Tibial artery (tissue), 4 donors: ENCODE results near the gene SLC11A2.
A peak's percentile ranks its signal among the peaks of the same experiment; 100 is the strongest.

Experiments
- DNase-seq, 2 donors: peaks; one replicate each; pipeline ENCODE4 v3.0.0-alpha.2; 2019
- H3K27ac ChIP-seq, 2 donors: fragments of 200-600 bp; sonication (generic) in 1 of 2; 1 replicate in 1 of 2; 2 replicates in 1 of 2; pipeline ENCODE4 v1.5.1; 2018 to 2019; ENCODE audit warnings: mild to moderate bottlenecking in 1 of 2
- H3K27me3 ChIP-seq, 2 donors: fragments of 200-600 bp; sonication (generic) in 1 of 2; one replicate each; pipeline versions ENCODE4 v1.5.1 to v1.6.0; 2016 to 2019
- H3K36me3 ChIP-seq, 3 donors: fragments of 200-600 bp; sonication (generic) in 2 of 3; one replicate each; pipeline ENCODE4 v1.5.1; 2016 to 2019; ENCODE audit warnings: mild to moderate bottlenecking in 2 of 3
- H3K4me1 ChIP-seq, 4 donors: fragments of 200-600 bp; sonication (generic) in 2 of 4; 1 replicate in 3 of 4; 2 replicates in 1 of 4; pipeline ENCODE4 v1.5.1; 2016 to 2019
- H3K4me3 ChIP-seq, 2 donors: fragments of 200-600 bp; sonication (generic) in 1 of 2; 1 replicate in 1 of 2; 2 replicates in 1 of 2; pipeline ENCODE4 v1.5.1; 2018 to 2019; ENCODE audit warnings: mild to moderate bottlenecking in 2 of 2
- H3K9me3 ChIP-seq, 3 donors: fragments of 200-600 bp; sonication (generic) in 1 of 3; one replicate each; pipeline ENCODE4 v1.5.1; 2016 to 2019
- CTCF ChIP-seq, 2 experiments: fragments of 200-600 bp in 1 of 2; fragments of 450-650 bp in 1 of 2; IDR thresholded peaks; one replicate each; pipeline ENCODE4 v1.5.1; 2017 to 2019; ENCODE audit warnings: antibody characterized with exemption in 2 of 2, mild to moderate bottlenecking in 1 of 2, moderate library complexity in 1 of 2
- intact Hi-C: fragments of 100-400 bp; cut with DNase I; formaldehyde crosslinking; loops from one replicate; pipeline ENCODE4 v1.15.0; 2023; ENCODE audit warnings: low total_unique reads

SLC11A2 gene

GRCh38 chr12:51055060-51055459, 28.9 kb upstream of the SLC11A2 start:
- no peak for DNase-seq

DNA sequence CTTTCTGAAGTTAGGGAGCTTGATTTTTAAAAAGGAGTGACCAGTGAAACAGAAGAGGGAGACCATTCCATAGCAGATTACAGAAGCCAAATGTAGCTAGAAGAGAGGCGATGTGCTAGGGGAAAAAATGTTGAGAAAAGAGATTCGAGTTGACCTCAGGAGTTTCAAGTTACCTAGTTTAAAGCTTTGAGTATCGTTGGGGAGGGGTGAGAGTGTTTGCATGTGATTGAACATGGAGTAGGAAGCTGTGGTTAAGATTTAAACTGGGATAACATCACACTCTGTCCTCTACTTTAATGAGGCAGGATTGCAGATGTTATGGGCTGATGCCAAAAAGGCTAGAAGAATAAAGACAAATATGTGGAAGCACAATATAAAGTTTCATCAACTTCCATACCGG, 25.6 kb upstream of the SLC11A2 start:
- Histone ChIP-seq H3K27ac (no peak overlapping the region), H3K27me3 (no peaks in the 10 kb centered on the region), H3K4me3 (no peak overlapping the region), H3K4me1 (peaks cover 0 to 24% (median 21%) of the 10 kb centered on the region in 4 donors), H3K36me3 (peaks cover 29 to 56% (median 45%) of the 10 kb centered on the region in 3 donors), H3K9me3 (no peaks in the 10 kb centered on the region)
- intact Hi-C loops: no loop called here
- DNase-seq: no peak
- TF ChIP-seq CTCF (IDR thresholded peaks at IDR 0.05): no peak

More at GRCh38 chr12:51055060-51055459, 28.9 kb upstream of the SLC11A2 start:
- no peak overlapping the region for H3K27ac ChIP-seq
- H3K36me3 ChIP-seq: peaks cover 55 to 89% (median 78%) of the 10 kb centered on the region in 3 donors
- no peaks in the 10 kb centered on the region for H3K9me3 ChIP-seq
- peaks cover 0 to 1% (median 0%) of the 10 kb centered on the region in 4 donors for H3K4me1 ChIP-seq
- no peak for TF ChIP-seq CTCF (IDR thresholded peaks at IDR 0.05)
- no peaks in the 10 kb centered on the region for H3K27me3 ChIP-seq
- intact Hi-C loops: no loop called here
- no peak overlapping the region for H3K4me3 ChIP-seq

DNA sequence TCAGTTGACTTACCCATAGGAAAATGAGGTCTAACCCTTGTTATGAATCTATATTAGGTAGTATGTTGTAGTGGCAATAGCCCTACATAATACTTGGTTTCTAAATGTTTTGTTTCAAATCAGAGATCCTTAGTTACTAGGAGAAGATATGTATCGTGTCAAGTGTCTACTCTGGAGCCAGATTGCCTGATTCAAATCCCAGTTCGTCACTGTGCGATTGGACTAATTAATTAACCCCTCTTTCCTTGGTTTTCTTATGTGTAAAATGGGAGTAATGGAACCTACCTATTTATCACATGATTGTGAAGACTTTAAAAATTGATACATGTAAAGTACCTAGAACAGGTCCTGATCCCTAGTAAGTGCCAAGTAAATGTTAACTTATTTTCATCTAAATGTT, 23.3 kb upstream of the SLC11A2 start:
- intact Hi-C loops: loop anchor here (5.0 kb wide), 1 partner anchor 123 kb away; the partner anchor contains the start of gene TFCP2
- peaks cover 0 to 24% (median 22%) of the 10 kb centered on the region in 4 donors for H3K4me1 ChIP-seq
- H3K27ac ChIP-seq: no peak overlapping the region
- peak overlapping the region; percentile 58 to 79 for H3K4me3 ChIP-seq
- no peak for TF ChIP-seq CTCF (IDR thresholded peaks at IDR 0.05)
- no peaks in the 10 kb centered on the region for H3K9me3 ChIP-seq
- H3K36me3 ChIP-seq: peaks cover 14 to 33% (median 27%) of the 10 kb centered on the region in 3 donors
- no peak for DNase-seq
- H3K27me3 ChIP-seq: no peaks in the 10 kb centered on the region

GRCh38 chr12:51048661-51049251, 22.6 kb upstream of the SLC11A2 start:
- intact Hi-C loops: loop anchor here (5.0 kb wide), 1 partner anchor 124 kb away; the partner anchor contains the start of gene TFCP2
- H3K27me3 ChIP-seq: no peaks in the 10 kb centered on the region
- no peak for TF ChIP-seq CTCF (IDR thresholded peaks at IDR 0.05)
- H3K36me3 ChIP-seq: peaks cover 14 to 26% (median 20%) of the 10 kb centered on the region in 3 donors
- no peaks in the 10 kb centered on the region for H3K9me3 ChIP-seq
- no peak for DNase-seq
- H3K4me1 ChIP-seq: peaks cover 0 to 24% (median 22%) of the 10 kb centered on the region in 4 donors
- peak overlapping the region; percentile 58 to 79 for H3K4me3 ChIP-seq
- peak overlapping the region; percentile 85 to 87 for H3K27ac ChIP-seq

- Histone ChIP-seq H3K9me3 (no peaks in the 10 kb centered on the region), H3K4me1 (peaks cover 0 to 24% (median 22%) of the 10 kb centered on the region in 4 donors), H3K4me3 (peak within 1 kb of the TSS; percentile 58 to 79), H3K27me3 (no peaks in the 10 kb centered on the region), H3K27ac (peak within 1 kb of the TSS; percentile 85 to 87), H3K36me3 (peaks cover 10 to 17% (median 12%) of the 10 kb centered on the region in 3 donors)
- TF ChIP-seq CTCF (IDR thresholded peaks at IDR 0.05): peak; percentile 91 to 93
- intact Hi-C loops: loop anchor here (5.0 kb wide), 1 partner anchor 124 kb away; the partner anchor contains the start of gene TFCP2
- peak; percentile 97 to 98 for DNase-seq
Measured at GRCh38 chr12:51047655-51048540, 21.7 kb upstream of the SLC11A2 start, which contains the start of gene LETMD1. Gene LETMD1 (plus strand): TSS chr12:51048327. CDS start chr12:51048357, 30 bp downstream.
